ENCODE data around the gene GNB1L. TPM values are rescaled to one million over a fixed set of nuclear protein-coding genes. Genes with fewer than 3 reads are reported as not detected.

Gene GNB1L
- total and polyA plus RNA-seq, 9 of the 15 experiments (the other 6 are each of a cell fraction or from before 2014, with no cell fraction given): 0.56 to 50.5 (median 10.2) TPM

- TF ChIP-seq ETS1 (conservative IDR thresholded peaks at IDR 0.05; ENCODE audit: control insufficient read depth, low read depth, low read length) (peak; percentile 30; the same call in 1 of the 2 replicates), SIX5 (IDR thresholded peaks at IDR 0.05; ENCODE audit: borderline replicate concordance in 1 of 2, insufficient read depth in 1 of 2, low read depth in 1 of 2, low read length in 2 of 2) (peak in 1 of 2 experiments; percentile 21; a peak in 1 of 4 replicates), HDGF (IDR thresholded peaks at IDR 0.05) (no peak), PHF8 (IDR thresholded peaks at IDR 0.05; ENCODE audit: borderline replicate concordance, low read length) (0 out of 2 replicates have a peak, but pooled peaks have one; percentile 19), FOXK1 (CRISPR knock-in tag; IDR thresholded peaks at IDR 0.05; ENCODE audit: borderline replicate concordance) (no peak), SNAPC5 (CRISPR knock-in tag; IDR thresholded peaks at IDR 0.05) (no peak), ZNF518B (CRISPR knock-in tag; IDR thresholded peaks at IDR 0.05) (no peak), HSF4 (CRISPR knock-in tag; IDR thresholded peaks at IDR 0.05; ENCODE audit: borderline replicate concordance) (peak; percentile 22; the same call in 1 of the 2 replicates), PBX2 (CRISPR knock-in tag; IDR thresholded peaks at IDR 0.05; ENCODE audit: low read depth) (0 out of 2 replicates have a peak, but pooled peaks have one; percentile 31), PBX2 (tag; conservative IDR thresholded peaks at IDR 0.05; ENCODE audit: low read depth) (no peak), BRD4 (IDR thresholded peaks at IDR 0.05) (no peak)
Observed at GRCh38 chr22:19803736-19804267, 50.9 kb downstream of the GNB1L start (continued).
